H1 (cell line): ENCODE results near the gene ABL1. TPM values are rescaled to one million over a fixed set of nuclear protein-coding genes. Genes with fewer than 3 reads are reported as not detected.

Experiments used
- JUN ChIP-seq: IDR thresholded peaks from 2 replicates; pipeline ENCODE4 v1.6.1; 2011; ENCODE audit warnings: low read depth, mild to moderate bottlenecking, improper control_type of control experiment, low read length
- TCF12 ChIP-seq: IDR thresholded peaks from 2 replicates; pipeline ENCODE4 v1.6.1; 2011; ENCODE audit warnings: low read depth, mild to moderate bottlenecking, low read length
- polyA plus RNA-seq, 7 experiments: library from polyadenylated mRNA; depleted of rRNA in 3 of 7; stranded (reverse) in 5 of 7; unstranded in 2 of 7; fragments of >200 nt in 5 of 7; fragments of 200-250 nt in 2 of 7; gene quantifications; 1 replicate in 5 of 7; 2 replicates in 1 of 7; 4 replicates in 1 of 7; pipeline versions ENCODE4 v1.2.1 to v1.2.3, GENCODE V29; 2011 to 2013; ENCODE audit warnings: missing spikeins in 2 of 7, mixed read lengths in 2 of 7
- total RNA-seq: library from RNA; stranded (reverse); fragmentation: NEBNext Ultra II Directional; extraction: Animal tissue kit (Norgen Biotek cat#: 25700); gene quantifications from 2 replicates; pipeline ENCODE4 v1.2.1, GENCODE V29; 2021

ABL1 gene
- total and polyA plus RNA-seq, 2 of the 8 experiments (the other 6 are each of a cell fraction or from before 2014, with no cell fraction given) = 35.3 to 104 TPM

DNA sequence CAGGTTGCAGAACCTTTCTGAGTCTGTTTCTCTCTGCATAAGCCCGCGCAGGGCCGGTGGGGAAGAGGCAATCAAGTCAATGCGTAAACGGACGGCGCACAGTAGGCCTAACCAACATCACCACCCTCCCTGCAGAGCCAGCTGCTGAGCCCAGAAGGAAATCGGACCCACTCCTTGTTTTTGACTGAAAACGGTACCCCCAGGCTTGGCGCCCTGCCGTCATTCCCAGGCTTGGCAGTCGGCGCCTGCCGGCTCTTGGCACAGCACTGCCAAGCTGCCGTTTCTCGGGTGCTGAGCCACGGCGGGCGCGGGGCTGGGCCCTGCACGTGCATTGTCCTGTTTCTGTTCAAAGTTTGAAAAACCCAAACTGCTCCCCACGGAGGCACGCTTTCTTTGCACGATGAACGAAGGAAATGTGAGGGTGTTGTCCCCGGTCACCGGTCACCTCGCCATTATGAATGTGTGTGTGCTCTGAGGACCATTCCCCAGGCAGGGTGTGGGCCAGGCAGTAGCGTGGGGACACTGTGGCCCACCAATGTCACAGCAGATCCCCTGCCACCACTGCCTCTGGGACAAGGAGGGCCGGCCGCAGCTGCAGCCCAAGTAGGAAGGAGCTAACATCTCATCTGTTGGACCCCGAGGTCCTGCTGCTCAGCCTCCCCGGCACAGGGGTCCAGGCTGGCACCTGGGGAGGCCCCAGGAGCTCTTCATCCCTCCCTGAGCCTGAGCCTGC lies 83.9 kb downstream of the ABL1 start (continued):
- no peak for TF ChIP-seq JUN
- no peak for TF ChIP-seq TCF12
